K562 (cell line): ENCODE data around the gene NAA80. TPM values are rescaled to one million over a fixed set of nuclear protein-coding genes. Genes with fewer than 3 reads are reported as not detected.

Source experiments
- ATAC-seq: fragments of 200-7000 bp; cut with Tn5 transposase; 3 replicates; pipeline ENCODE4 v1.9.1; 2020; ENCODE audit warnings: moderate library complexity
- BruUV-seq: library from RNA; stranded (reverse); fragments of 400-500 nt; replicated peaks from 2 replicates; lab custom pipeline; 2021; lab: Mats Ljungman, UMichigan
- CTCF ChIA-PET: fragments of 300-600 bp; formaldehyde crosslinking; extraction: SDS; loops from one replicate; lab custom pipeline; 2021; ENCODE audit warnings: low intra/inter-chr PET ratio; lab: Yijun Ruan, JAX
- POLR2A ChIA-PET: fragments of 300-600, 350-650 bp; sonication (Branson Sonifier 250); formaldehyde crosslinking; extraction: SDS; loops from one replicate; lab custom pipeline; 2021; ENCODE audit warnings: antibody characterized with exemption, inconsistent platforms; lab: Yijun Ruan, JAX
- DNase-seq, 4 experiments: peaks; one replicate each; pipeline versions ENCODE4 v3.0.0 to v3.0.0-alpha.2; 2011 to 2018; ENCODE audit warnings: low spot score in 3 of 4, mixed read lengths in 3 of 4; ENCODE audit errors: extremely low read depth in 1 of 4
- FAIRE-seq: peaks from 2 replicates; lab custom pipeline; 2011; peaks lifted over from hg19 to GRCh38; lab: Jason Lieb, UNC
- H2AFZ ChIP-seq: 2 replicates; pipeline ENCODE4 v1.6.0; 2011; ENCODE audit warnings: low read depth, low read length, control low read depth, inconsistent platforms
- H3K27ac ChIP-seq: fragments of 200-600 bp; 3 replicates; pipeline ENCODE4 v1.8.0; 2011; ENCODE audit warnings: low read depth, mild to moderate bottlenecking, control low read depth, inconsistent platforms, low read length, moderate library complexity, mixed read lengths; ENCODE audit errors: extremely low read depth
- H3K27me3 ChIP-seq, 2 experiments: fragments of 300-600 bp in 1 of 2; 2 replicates in 1 of 2; 3 replicates in 1 of 2; pipeline versions ENCODE4 v1.6.0 to v1.8.0; 2011; ENCODE audit warnings: inconsistent platforms in 2 of 2, low read length in 2 of 2, mild to moderate bottlenecking in 1 of 2, mixed read lengths in 1 of 2, moderate library complexity in 1 of 2; ENCODE audit not compliant: control insufficient read depth in 2 of 2, insufficient read depth in 2 of 2
- H3K36me3 ChIP-seq: fragments of 300-600 bp; 3 replicates; pipeline ENCODE4 v1.8.0; 2011; ENCODE audit warnings: mild to moderate bottlenecking, low read length, inconsistent platforms; ENCODE audit not compliant: control insufficient read depth, insufficient read depth
- H3K4me1 ChIP-seq, 2 experiments: fragments of 200-600 bp in 1 of 2; replicated peaks in 1 of 2; 2 replicates in 1 of 2; 3 replicates in 1 of 2; pipeline versions ENCODE4 v1.5.1 to v1.8.0; 2011; ENCODE audit warnings: inconsistent platforms in 2 of 2, low read length in 2 of 2, mild to moderate bottlenecking in 1 of 2, mixed read lengths in 1 of 2, moderate library complexity in 1 of 2; ENCODE audit not compliant: control insufficient read depth in 2 of 2, insufficient read depth in 2 of 2
- H3K4me2 ChIP-seq: 2 replicates; pipeline ENCODE4 v1.6.1; 2011; ENCODE audit warnings: low read length, control low read depth, inconsistent platforms, mixed read lengths; ENCODE audit not compliant: insufficient read depth
- H3K4me3 ChIP-seq: fragments of 200-600 bp; sonication (generic), shearing (Covaris generic); 2 replicates; pipeline ENCODE4 v1.5.1; 2016; ENCODE audit warnings: control low read depth, inconsistent platforms
- H3K79me2 ChIP-seq: fragments of 200-600 bp; 3 replicates; pipeline ENCODE4 v1.8.0; 2011; ENCODE audit warnings: low read length, inconsistent platforms; ENCODE audit not compliant: control insufficient read depth, insufficient read depth
- H3K9ac ChIP-seq, 2 experiments: 2 replicates each; pipeline versions ENCODE4 v1.6.0 to v1.6.1; 2011; ENCODE audit warnings: low read depth in 2 of 2, low read length in 2 of 2, control low read depth in 1 of 2, inconsistent platforms in 1 of 2, mild to moderate bottlenecking in 1 of 2, mixed read lengths in 1 of 2; ENCODE audit not compliant: insufficient read depth in 1 of 2
- H3K9me1 ChIP-seq: one replicate; pipeline ENCODE4 v1.6.0; 2011; ENCODE audit warnings: inconsistent platforms, mild to moderate bottlenecking, low read length, moderate library complexity; ENCODE audit not compliant: control insufficient read depth, insufficient read depth
- H3K9me3 ChIP-seq: replicated peaks from 2 replicates; pipeline ENCODE4 v1.5.1; 2011; ENCODE audit warnings: low read depth, low read length, inconsistent platforms; ENCODE audit not compliant: control insufficient read depth, insufficient read depth
- H4K20me1 ChIP-seq: replicated peaks from 2 replicates; pipeline ENCODE4 v1.6.1; 2011; ENCODE audit warnings: low read length, inconsistent platforms, mixed read lengths; ENCODE audit not compliant: control insufficient read depth, insufficient read depth
- ARID4B ChIP-seq: sonication (generic); formaldehyde crosslinking; IDR thresholded peaks from 2 replicates; pipeline ENCODE4 v1.8.0; 2022; ENCODE audit warnings: mild to moderate bottlenecking, missing genetic modification reagents
- ARNT ChIP-seq, 2 experiments: fragments of 450-650 bp; IDR thresholded peaks; 2 replicates each; pipeline ENCODE4 v1.6.1; 2016; ENCODE audit warnings: mild to moderate bottlenecking in 1 of 2
- CHD4 ChIP-seq: fragments of 200-600 bp; sonication (generic); IDR thresholded peaks from 3 replicates; pipeline ENCODE4 v1.6.1; 2012; ENCODE audit warnings: low read depth, mild to moderate bottlenecking, mixed read lengths, low read length, inconsistent platforms; ENCODE audit not compliant: insufficient read depth, insufficient replicate concordance, poor library complexity, severe bottlenecking
- FOXK1 ChIP-seq: sonication (generic); formaldehyde crosslinking; IDR thresholded peaks from 2 replicates; pipeline ENCODE4 v1.8.0; 2022; ENCODE audit warnings: missing genetic modification reagents, mild to moderate bottlenecking, borderline replicate concordance
- IRF9 ChIP-seq: fragments of 450-650 bp; IDR thresholded peaks from 2 replicates; pipeline ENCODE4 v1.6.1; 2016; ENCODE audit warnings: missing biosample characterization, missing genetic modification characterization
- KAT8 ChIP-seq: fragments of 450-650 bp; IDR thresholded peaks from 2 replicates; pipeline ENCODE4 v1.6.1; 2016; ENCODE audit warnings: low read depth, mild to moderate bottlenecking
- MAFK ChIP-seq: IDR thresholded peaks from 2 replicates; pipeline ENCODE4 v1.6.1; 2011; ENCODE audit warnings: low read length, improper control_type of control experiment
- PHTF2 ChIP-seq: fragments of 250-450 bp; sonication (Bioruptor Pico); IDR thresholded peaks from 2 replicates; pipeline ENCODE4 v1.5.0; 2021; ENCODE audit warnings: mild to moderate bottlenecking
- POLR2G ChIP-seq: fragments of 200-400 bp; formaldehyde crosslinking; IDR thresholded peaks from 2 replicates; pipeline ENCODE4 v1.6.1; 2017; ENCODE audit warnings: low read depth, mild to moderate bottlenecking, antibody characterized with exemption, low read length, moderate library complexity
- RNF2 ChIP-seq: sonication (generic); IDR thresholded peaks from 2 replicates; pipeline ENCODE4 v1.6.1; 2016
- WGBS: fragments of 100-300 bp; shearing (Covaris generic); methylation state at CpG from one replicate; pipeline ENCODE4 v1.1.6; 2016; ENCODE audit warnings: low coverage, mixed read lengths; ENCODE audit not compliant: insufficient coverage; ENCODE audit errors: missing lambda C conversion rate; 5-methylcytosine and 5-hydroxymethylcytosine counted together
- in situ Hi-C: fragments of 300-500 bp; cut with MboI; formaldehyde crosslinking; loops from 4 replicates; pipeline ENCODE4 v1.15.0; 2018; ENCODE audit warnings: inconsistent platforms, mixed read lengths
- intact Hi-C: fragments of 100-400 bp; cut with micrococcal nuclease; formaldehyde crosslinking; loops from 2 replicates; pipeline ENCODE4 v1.14.2; 2022
- polyA plus RNA-seq, 8 experiments: library from polyadenylated mRNA; depleted of rRNA in 4 of 8; stranded (reverse) in 5 of 8; unstranded in 3 of 8; fragments of >200 nt; fragmentation: Nextera tagmentation in 2 of 8; fragmentation: Illumina TruSeq in 1 of 8; extraction: Ambion mirVana in 2 of 8; extraction: Trizol in 1 of 8; gene quantifications; 2 replicates each; pipeline versions ENCODE4 v1.2.1 to v1.2.3, GENCODE V29; 2011 to 2014; ENCODE audit warnings: inconsistent platforms in 1 of 8, missing spikeins in 1 of 8
- total RNA-seq, 7 experiments: library from RNA; depleted of rRNA in 6 of 7; stranded (reverse); fragments of >200 nt in 6 of 7; fragmentation: Illumina TruSeq in 2 of 7; extraction: Trizol in 2 of 7; gene quantifications; 2 replicates each; pipeline versions ENCODE4 v1.2.1 to v1.2.3, GENCODE V29; 2011 to 2021; ENCODE audit warnings: low replicate concordance in 1 of 7
- TF ChIP-seq, protein P1 (sequence below): sonication (generic); formaldehyde crosslinking; IDR thresholded peaks from 2 replicates; pipeline ENCODE4 v1.8.0; 2022; ENCODE audit warnings: mild to moderate bottlenecking, missing genetic modification reagents

NAA80 gene
- total and polyA plus RNA-seq, 9 of the 15 experiments (the other 6 are each of a cell fraction or from before 2014, with no cell fraction given) = 0.82 to 24.0 (median 8.6) TPM

- no peaks in the 10 kb centered on the region for H3K9me3 ChIP-seq
- POLR2A ChIA-PET = interaction anchor here (0.6 to 1.3 kb wide), 2 partner anchors 11 to 163 kb away, joined by 3 to 5 read pairs; no protein-coding TSS in a partner anchor
- H3K4me2 ChIP-seq = no peak overlapping the region
- WGBS = 30% methylated on average over 2 of the region's 3 CpGs
- no peak overlapping the region for H3K27ac ChIP-seq
- CTCF ChIA-PET = no interaction called here
- H3K27me3 ChIP-seq = no peaks in the 10 kb centered on the region
- ATAC-seq (no peak), FAIRE-seq (no peak), DNase-seq (no peak)
- intact Hi-C loops = no loop called here
- TF ChIP-seq FOXK1 (no peak), CHD4 (no peak), KAT8 (no peak), IRF9 (tag) (no peak), ARNT (IDR thresholded peaks at IDR 0.05) (no peak), ARID4B (CRISPR knock-in tag) (no peak), POLR2G (no peak), MAFK (no peak), PHTF2 (CRISPR knock-in tag) (no peak), RNF2 (no peak)
- TF ChIP-seq, protein P1, sequence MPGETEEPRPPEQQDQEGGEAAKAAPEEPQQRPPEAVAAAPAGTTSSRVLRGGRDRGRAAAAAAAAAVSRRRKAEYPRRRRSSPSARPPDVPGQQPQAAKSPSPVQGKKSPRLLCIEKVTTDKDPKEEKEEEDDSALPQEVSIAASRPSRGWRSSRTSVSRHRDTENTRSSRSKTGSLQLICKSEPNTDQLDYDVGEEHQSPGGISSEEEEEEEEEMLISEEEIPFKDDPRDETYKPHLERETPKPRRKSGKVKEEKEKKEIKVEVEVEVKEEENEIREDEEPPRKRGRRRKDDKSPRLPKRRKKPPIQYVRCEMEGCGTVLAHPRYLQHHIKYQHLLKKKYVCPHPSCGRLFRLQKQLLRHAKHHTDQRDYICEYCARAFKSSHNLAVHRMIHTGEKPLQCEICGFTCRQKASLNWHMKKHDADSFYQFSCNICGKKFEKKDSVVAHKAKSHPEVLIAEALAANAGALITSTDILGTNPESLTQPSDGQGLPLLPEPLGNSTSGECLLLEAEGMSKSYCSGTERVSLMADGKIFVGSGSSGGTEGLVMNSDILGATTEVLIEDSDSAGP (CRISPR knock-in tag) = no peak
- H4K20me1 ChIP-seq = no peaks in the 10 kb centered on the region
- no peak overlapping the region for H2AFZ ChIP-seq
- no peaks in the 10 kb centered on the region for H3K9me1 ChIP-seq
- H3K36me3 ChIP-seq = peaks cover 6% of the 10 kb centered on the region; the same call in 1 of the 3 replicates
- H3K79me2 ChIP-seq = peaks cover 21% of the 10 kb centered on the region
- BruUV-seq = no TSS peak
- peaks cover 22 to 37% of the 10 kb centered on the region in 2 experiments for H3K4me1 ChIP-seq
- H3K9ac ChIP-seq = peak overlapping the region in 1 of 2 experiments; percentile 0; a peak in 1 of 4 replicates
- in situ Hi-C loops = no loop called here
- H3K4me3 ChIP-seq = no peak overlapping the region
Measured at GRCh38 chr3:50248387-50248786, 50.8 kb downstream of the NAA80 start.
